ENCODE measurements around the gene SLC41A3. TPM values are rescaled to one million over a fixed set of nuclear protein-coding genes. Genes with fewer than 3 reads are reported as not detected.

The SLC41A3 gene
- total RNA-seq, 1 experiment from 2014 or later = 41.3 TPM

- no peaks in the 10 kb centered on the region; the same call in 1 of the 2 replicates for H3K36me3 ChIP-seq (ENCODE audit: control insufficient read depth, insufficient read depth, low read length)
- Mint-ChIP-seq H3K36me3 (ENCODE audit: insufficient read depth, unreplicated experiment) (no peaks in the 10 kb centered on the region), H3K27me3 (ENCODE audit: insufficient read depth, unreplicated experiment) (no peaks in the 10 kb centered on the region), H3K9me3 (ENCODE audit: unreplicated experiment) (peaks cover 17% of the 10 kb centered on the region), H3K4me3 (ENCODE audit: unreplicated experiment) (no peak overlapping the region), H3K4me1 (ENCODE audit: low read depth, unreplicated experiment) (no peaks in the 10 kb centered on the region), H3K27ac (ENCODE audit: unreplicated experiment) (no peak overlapping the region)
- no TSS peak for BruUV-seq (replicated peaks)
- H3K4me3 ChIP-seq (ENCODE audit: low read depth, low read length) = no peak overlapping the region
- TF ChIP-seq CTCF (IDR thresholded peaks at IDR 0.05; ENCODE audit: insufficient read depth in 1 of 2, low read depth in 1 of 2, low read length in 1 of 2, severe bottlenecking in 1 of 2, unreplicated experiment in 1 of 2) = no peak
- ChIA-PET POLR2A (no interaction called here), CTCF (no interaction called here)
- H3K9me3 ChIP-seq = peaks cover 14% of the 10 kb centered on the region; the same call in 1 of the 2 replicates
- no peak for DNase-seq
- H3K4me1 ChIP-seq = no peaks in the 10 kb centered on the region
- no peaks in the 10 kb centered on the region for H3K27me3 ChIP-seq (replicated peaks; ENCODE audit: control insufficient read depth, insufficient read depth, low read length)
- intact Hi-C loops (cut with micrococcal nuclease; ENCODE audit: unreplicated experiment) = no loop called here
Observed at GRCh38 chr3:126024049-126024854, 59.7 kb downstream of the SLC41A3 start.

- Histone ChIP-seq H3K36me3 (ENCODE audit: control insufficient read depth, insufficient read depth, low read length) (no peaks in the 10 kb centered on the region; the same call in 1 of the 2 replicates), H3K4me3 (ENCODE audit: low read depth, low read length) (no peak overlapping the region), H3K27me3 (replicated peaks; ENCODE audit: control insufficient read depth, insufficient read depth, low read length) (no peaks in the 10 kb centered on the region), H3K9me3 (peaks cover 12% of the 10 kb centered on the region; the same call in 1 of the 2 replicates), H3K4me1 (no peaks in the 10 kb centered on the region)
- Mint-ChIP-seq H3K36me3 (ENCODE audit: insufficient read depth, unreplicated experiment) (no peaks in the 10 kb centered on the region), H3K4me1 (ENCODE audit: low read depth, unreplicated experiment) (no peaks in the 10 kb centered on the region), H3K4me3 (ENCODE audit: unreplicated experiment) (no peak overlapping the region), H3K9me3 (ENCODE audit: unreplicated experiment) (peaks cover 15% of the 10 kb centered on the region), H3K27ac (ENCODE audit: unreplicated experiment) (no peak overlapping the region), H3K27me3 (ENCODE audit: insufficient read depth, unreplicated experiment) (no peaks in the 10 kb centered on the region)
- no peak for DNase-seq
- no TSS peak for BruUV-seq (replicated peaks)
- ChIA-PET POLR2A (no interaction called here), CTCF (no interaction called here)
- no peak for TF ChIP-seq CTCF (IDR thresholded peaks at IDR 0.05; ENCODE audit: insufficient read depth in 1 of 2, low read depth in 1 of 2, low read length in 1 of 2, severe bottlenecking in 1 of 2, unreplicated experiment in 1 of 2)
- intact Hi-C loops (cut with micrococcal nuclease; ENCODE audit: unreplicated experiment) = no loop called here
Observed at GRCh38 chr3:126023390-126023789, 60.5 kb downstream of the SLC41A3 start.

GRCh38 chr3:126022741-126023359, 61.1 kb downstream of the SLC41A3 start:
- peaks cover 11% of the 10 kb centered on the region for H3K9me3 Mint-ChIP-seq (ENCODE audit: unreplicated experiment)
- BruUV-seq (replicated peaks) = no TSS peak
- DNase-seq = no peak
- H3K9me3 ChIP-seq = peaks cover 6% of the 10 kb centered on the region; the same call in 1 of the 2 replicates
- H3K4me1 ChIP-seq = no peaks in the 10 kb centered on the region
- H3K36me3 Mint-ChIP-seq (ENCODE audit: insufficient read depth, unreplicated experiment) = no peaks in the 10 kb centered on the region
- no peaks in the 10 kb centered on the region for H3K27me3 Mint-ChIP-seq (ENCODE audit: insufficient read depth, unreplicated experiment)
- no peak for TF ChIP-seq CTCF (IDR thresholded peaks at IDR 0.05; ENCODE audit: insufficient read depth in 1 of 2, low read depth in 1 of 2, low read length in 1 of 2, severe bottlenecking in 1 of 2, unreplicated experiment in 1 of 2)
- H3K4me3 ChIP-seq (ENCODE audit: low read depth, low read length) = no peak overlapping the region
- intact Hi-C loops (cut with micrococcal nuclease; ENCODE audit: unreplicated experiment) = no loop called here
- H3K27me3 ChIP-seq (replicated peaks; ENCODE audit: control insufficient read depth, insufficient read depth, low read length) = no peaks in the 10 kb centered on the region
- no peak overlapping the region for H3K4me3 Mint-ChIP-seq (ENCODE audit: unreplicated experiment)
- no peak overlapping the region for H3K27ac Mint-ChIP-seq (ENCODE audit: unreplicated experiment)
- POLR2A ChIA-PET = no interaction called here
- no peaks in the 10 kb centered on the region; the same call in 1 of the 2 replicates for H3K36me3 ChIP-seq (ENCODE audit: control insufficient read depth, insufficient read depth, low read length)
- CTCF ChIA-PET = no interaction called here
- no peaks in the 10 kb centered on the region for H3K4me1 Mint-ChIP-seq (ENCODE audit: low read depth, unreplicated experiment)
